Coronary artery (tissue), 2 donors: ENCODE results near the gene ZBTB47.
A peak's percentile ranks its signal among the peaks of the same experiment; 100 is the strongest.

ENCODE experiments used
- DNase-seq: peaks from one replicate; pipeline ENCODE4 v3.0.0-alpha.2; 2017; ENCODE audit warnings: low spot score
- H3K27ac ChIP-seq, 2 donors: fragments of 200-600 bp; sonication (generic); one replicate each; pipeline ENCODE4 v1.5.1; 2016 to 2019
- H3K4me3 ChIP-seq: fragments of 200-600 bp; sonication (generic); 2 replicates; pipeline ENCODE4 v1.5.1; 2016; ENCODE audit warnings: mild to moderate bottlenecking, moderate library complexity
- CTCF ChIP-seq: fragments of 200-600 bp; sonication (generic); IDR thresholded peaks from one replicate; pipeline ENCODE4 v1.5.1; 2019; ENCODE audit warnings: antibody characterized with exemption

ZBTB47 gene

GRCh38 chr3:42703695-42704025, 50.2 kb downstream of the ZBTB47 start:
- no peak for TF ChIP-seq CTCF
- Histone ChIP-seq H3K4me3 (no peak overlapping the region), H3K27ac (no peak overlapping the region)
- peak; percentile 55 for DNase-seq

GRCh38 chr3:42704136-42704841, 50.8 kb downstream of the ZBTB47 start:
- DNase-seq = peak; percentile 70
- Histone ChIP-seq H3K27ac (no peak overlapping the region), H3K4me3 (no peak overlapping the region)
- TF ChIP-seq CTCF = no peak

GRCh38 chr3:42705058-42705767, 51.7 kb downstream of the ZBTB47 start:
- TF ChIP-seq CTCF = no peak
- DNase-seq = peak; percentile 53
- Histone ChIP-seq H3K27ac (no peak overlapping the region), H3K4me3 (no peak overlapping the region)

- Histone ChIP-seq H3K4me3 (no peak overlapping the region), H3K27ac (no peak overlapping the region)
- no peak for TF ChIP-seq CTCF
- peak; percentile 52 for DNase-seq
These were observed 52.6 kb downstream of the ZBTB47 start for GRCh38 chr3:42705962-42706585.

GRCh38 chr3:42706721-42707619, 53.5 kb downstream of the ZBTB47 start:
- no peak overlapping the region for H3K27ac ChIP-seq
- peak; percentile 40 for DNase-seq

More at GRCh38 chr3:42706721-42707619, 53.5 kb downstream of the ZBTB47 start:
- TF ChIP-seq CTCF = no peak
- H3K4me3 ChIP-seq = no peak overlapping the region
